CD4-positive, alpha-beta T cell treated with Interleukin-12 subunit alpha and Interleukin-12 subunit beta, for 1 hour (primary cell): ENCODE results near the gene DNAJB9.

ENCODE experiments used
- DNase-seq: peaks from one replicate; pipeline ENCODE4 v3.0.0-alpha.2; 2020

The DNAJB9 gene

DNA sequence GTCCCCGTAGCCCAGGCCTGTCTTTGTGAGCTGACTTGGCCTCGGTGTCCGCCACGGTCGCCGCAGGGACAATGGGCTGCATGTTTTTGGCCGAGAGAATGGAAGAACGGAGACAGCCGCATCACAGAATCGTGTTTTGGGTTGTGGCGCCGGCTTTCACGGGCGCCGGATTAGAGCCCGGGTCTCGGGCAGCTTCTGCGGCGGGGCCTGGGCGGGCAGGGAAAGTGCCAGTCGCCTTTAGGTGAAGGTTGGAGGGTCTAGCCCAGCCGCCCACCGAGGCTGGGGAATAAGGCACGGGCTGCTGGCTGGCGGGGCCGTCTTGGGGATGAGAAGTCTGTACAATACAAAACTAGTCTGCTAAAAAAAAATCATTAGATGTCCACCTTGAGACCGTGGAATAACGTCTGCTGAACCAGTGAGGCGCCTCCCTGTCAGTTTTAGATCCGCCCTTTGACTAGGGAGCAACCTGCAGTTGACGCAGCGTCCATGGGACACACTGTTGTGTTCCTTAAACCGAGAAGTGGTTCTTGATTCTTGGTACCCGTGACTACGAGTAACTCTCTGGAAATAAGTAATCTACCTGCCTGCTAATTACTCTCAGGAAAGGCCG, 577 bp downstream of the DNAJB9 start:
- DNase-seq: peak; percentile 49

- no peak for DNase-seq
Observed at GRCh38 chr7:108572480-108572879, 2.8 kb downstream of the DNAJB9 start.

DNA sequence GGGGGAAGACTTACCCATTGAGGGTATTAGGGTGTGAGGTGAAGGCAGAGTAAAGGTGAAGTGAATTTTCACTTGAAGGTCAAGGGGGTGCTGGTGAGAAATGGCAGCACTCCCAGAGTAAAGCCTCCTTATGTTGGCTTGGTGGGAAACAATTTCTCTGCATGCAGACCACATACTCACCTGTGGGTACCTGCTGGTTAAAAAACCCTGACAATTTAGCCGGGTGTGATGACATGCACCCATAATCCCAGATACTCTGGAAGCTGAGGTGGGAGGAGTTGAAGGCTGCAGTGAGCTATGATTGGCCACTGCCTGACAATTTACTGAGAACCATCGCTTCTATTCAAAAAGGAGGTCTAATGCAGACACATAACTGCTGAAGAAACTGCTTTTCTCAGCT, 5.5 kb downstream of the DNAJB9 start:
- DNase-seq: no peak

GRCh38 chr7:108576116-108576515, 6.4 kb downstream of the DNAJB9 start:
- DNase-seq: no peak

DNA sequence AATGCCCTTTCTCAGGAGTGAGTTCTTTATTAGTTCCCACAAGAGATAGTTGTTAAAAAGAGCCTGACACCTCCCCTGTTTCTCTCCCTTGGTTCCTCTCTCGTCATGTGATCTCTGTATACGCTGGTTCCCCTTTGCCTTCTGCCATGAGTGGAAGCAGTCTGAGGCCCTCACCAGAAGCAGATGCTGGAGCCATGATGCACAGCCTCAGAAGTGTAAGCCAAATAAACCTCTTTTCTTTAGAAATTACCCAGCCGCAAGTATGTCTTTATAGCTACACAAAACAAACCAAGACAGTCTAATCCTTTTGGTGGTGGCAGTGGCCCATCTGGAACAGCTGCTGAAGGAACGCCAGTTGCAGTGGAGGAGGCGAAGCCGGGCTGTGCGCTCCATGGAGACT, 9.3 kb downstream of the DNAJB9 start:
- no peak for DNase-seq

DNA sequence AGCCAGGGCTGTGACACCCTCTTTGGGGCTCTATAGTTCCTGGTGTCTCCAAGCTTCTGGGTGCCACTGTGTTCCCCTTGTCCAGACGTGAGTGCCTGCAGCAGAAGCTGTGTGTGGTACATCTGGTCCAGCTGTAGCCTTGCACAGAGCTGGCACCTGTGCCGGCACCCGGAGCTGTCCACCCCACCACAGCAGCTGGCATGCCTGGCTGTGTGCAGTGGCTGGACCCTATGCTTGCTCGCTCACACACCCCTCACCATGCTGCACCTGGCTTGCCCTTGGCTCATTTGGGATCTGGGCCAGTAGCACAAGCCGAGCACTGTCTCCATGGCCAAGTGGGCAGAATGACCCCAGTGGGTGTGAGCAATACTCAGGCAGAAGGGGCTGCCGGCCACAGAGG, 10.6 kb downstream of the DNAJB9 start:
- DNase-seq: no peak

- no peak for DNase-seq
Observed at GRCh38 chr7:108581655-108582491, 12.2 kb downstream of the DNAJB9 start.

GRCh38 chr7:108584211-108584610, 14.5 kb downstream of the DNAJB9 start:
- DNase-seq: no peak

GRCh38 chr7:108585843-108586242, 16.2 kb downstream of the DNAJB9 start:
- no peak for DNase-seq

DNA sequence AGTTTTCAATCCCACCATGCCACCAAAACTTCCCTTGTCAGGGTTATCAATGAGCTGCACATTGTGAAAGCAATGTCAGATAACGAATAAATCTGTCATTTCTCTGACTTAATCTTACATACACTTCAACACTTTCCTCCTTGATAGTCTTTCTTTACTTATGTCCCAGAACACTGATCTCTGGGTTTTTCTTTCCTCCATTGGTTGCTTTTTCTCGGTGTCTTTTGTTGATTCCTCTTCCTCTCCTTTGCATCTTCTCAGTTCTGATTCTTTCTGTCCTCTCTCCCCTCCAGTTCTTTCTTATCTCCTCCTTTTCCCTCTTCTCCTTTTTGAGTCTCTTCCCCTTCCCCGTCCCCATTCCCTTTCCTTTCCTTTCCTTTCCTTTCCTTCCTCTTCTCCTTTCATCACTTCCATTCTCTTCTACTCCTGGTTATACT, 16.6 kb downstream of the DNAJB9 start:
- no peak for DNase-seq

- DNase-seq: no peak
Observed at GRCh38 chr7:108589199-108589598, 19.5 kb downstream of the DNAJB9 start.

GRCh38 chr7:108589874-108590273, 20.2 kb downstream of the DNAJB9 start:
- no peak for DNase-seq

DNA sequence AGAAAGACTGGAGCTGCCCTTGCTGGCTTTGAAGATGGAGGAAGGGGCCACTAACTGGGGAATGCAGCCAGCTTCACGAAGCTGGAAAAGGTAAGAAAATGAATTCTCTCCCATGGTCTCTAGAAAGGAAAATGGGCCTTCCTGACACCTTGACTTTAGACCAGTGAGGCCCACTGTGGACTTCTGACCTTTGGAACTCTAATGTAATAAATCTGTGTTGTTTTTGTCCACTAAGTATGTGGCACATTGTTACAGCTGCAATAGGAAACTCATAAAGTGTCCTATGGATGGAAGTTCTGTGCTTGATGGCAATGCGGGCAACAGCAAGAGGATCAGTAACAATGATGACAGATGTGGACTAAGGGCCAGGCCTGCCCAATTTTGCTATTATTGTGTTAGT, 20.9 kb downstream of the DNAJB9 start:
- no peak for DNase-seq

GRCh38 chr7:108592646-108593201, 23.1 kb downstream of the DNAJB9 start:
- no peak for DNase-seq

DNA sequence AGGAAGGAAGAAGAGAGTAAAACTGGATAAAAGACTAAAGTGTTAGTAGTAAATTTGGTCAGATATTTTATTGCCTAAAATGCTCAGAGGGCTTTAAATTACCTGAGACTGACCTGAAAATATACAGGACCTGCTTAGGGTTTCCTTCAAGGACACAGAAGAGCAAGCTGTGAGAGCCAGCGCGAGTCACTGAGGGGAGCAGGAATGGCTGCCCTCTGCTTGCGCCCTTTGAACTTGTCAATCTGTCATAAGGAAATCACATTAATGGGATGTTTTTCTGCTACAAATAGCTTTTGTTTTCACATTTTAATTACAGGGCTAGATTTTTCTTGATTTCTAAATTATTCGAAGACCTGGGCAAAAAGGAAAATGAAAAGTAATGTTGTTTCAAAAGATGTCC, 26.9 kb downstream of the DNAJB9 start:
- no peak for DNase-seq

- no peak for DNase-seq
Observed at GRCh38 chr7:108598153-108598552, 28.5 kb downstream of the DNAJB9 start.

DNA sequence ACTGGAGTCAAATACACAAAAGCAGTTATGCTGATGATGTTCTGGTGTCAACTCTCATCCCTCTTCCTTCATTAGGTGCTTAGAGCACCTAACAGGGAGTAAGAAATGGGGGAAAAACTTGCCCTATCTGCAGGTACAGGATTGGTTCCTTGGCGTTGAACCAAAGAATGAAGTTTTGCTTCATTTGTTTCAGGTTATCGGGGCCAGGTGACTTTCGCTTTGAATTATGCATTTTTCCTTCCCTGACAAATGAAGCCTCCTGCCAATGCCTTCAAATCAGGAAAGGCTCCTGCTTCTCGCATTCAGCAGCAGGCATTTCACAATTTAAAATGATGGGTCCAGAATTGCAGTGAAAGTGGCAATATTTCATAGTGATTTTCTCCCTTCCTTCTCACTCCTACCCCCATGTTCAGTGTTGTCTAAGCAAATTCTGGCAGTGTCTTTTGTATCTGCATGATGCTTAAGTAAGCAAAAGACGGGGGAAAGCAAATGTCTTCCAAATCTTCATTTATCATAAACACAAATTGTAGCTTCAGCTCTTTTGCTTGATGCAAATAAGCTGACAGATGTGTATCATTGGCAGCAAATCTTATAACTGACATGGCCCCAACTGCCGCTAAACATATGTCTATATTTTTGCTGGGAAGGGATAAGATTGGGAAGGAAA, 29.4 kb downstream of the DNAJB9 start:
- DNase-seq: no peak

DNA sequence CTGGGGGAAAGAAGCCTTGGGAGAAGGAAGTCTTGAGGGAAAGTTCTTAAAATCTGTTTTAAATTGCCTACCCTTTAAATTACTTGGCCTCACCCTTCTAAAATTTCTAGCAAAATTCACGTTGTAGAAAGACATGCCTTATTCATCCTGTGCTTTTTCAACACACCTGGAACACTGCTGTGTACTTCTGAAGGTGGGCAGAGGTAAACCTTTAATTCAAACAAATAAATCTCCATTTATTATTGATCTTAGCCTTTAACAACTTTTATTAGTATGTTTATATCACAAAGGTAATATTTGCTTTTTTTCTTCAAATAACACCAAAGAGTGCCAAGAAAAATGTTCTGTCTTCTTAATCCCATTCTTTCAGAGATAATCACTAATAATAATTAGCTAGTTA, 30.7 kb downstream of the DNAJB9 start:
- DNase-seq: no peak

DNA sequence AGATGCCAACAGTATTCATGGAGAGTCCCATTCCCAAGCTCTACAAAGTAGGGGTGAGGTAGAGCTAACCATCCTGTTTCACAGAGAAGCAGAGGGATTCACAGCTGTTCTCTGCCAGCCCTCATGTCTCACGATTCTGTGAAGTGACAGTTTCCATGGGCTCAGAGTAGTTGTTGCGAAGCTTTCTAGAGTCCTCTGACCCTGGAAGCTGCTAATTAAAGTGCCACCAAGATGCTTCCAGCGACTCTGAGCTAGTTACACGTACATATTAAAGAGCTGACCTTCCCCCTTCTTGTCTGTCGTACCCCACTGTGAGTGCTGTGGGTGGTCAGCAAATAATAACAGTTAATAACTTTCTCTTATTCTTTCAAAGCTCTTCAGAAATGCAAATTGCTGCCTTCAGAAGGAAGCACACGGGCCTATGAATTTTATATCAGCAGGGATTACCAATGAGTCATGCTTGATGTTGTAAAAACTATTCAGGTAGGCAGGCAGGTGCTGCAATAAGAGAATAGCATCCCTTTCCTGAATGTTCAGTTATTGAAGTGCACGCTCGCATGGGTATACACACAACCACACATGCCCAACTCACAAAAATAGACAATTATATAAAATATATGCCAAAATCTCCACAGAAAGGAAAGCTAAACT, 34.1 kb downstream of the DNAJB9 start:
- DNase-seq: no peak

GRCh38 chr7:108604307-108605077, 34.8 kb downstream of the DNAJB9 start:
- no peak for DNase-seq

DNA sequence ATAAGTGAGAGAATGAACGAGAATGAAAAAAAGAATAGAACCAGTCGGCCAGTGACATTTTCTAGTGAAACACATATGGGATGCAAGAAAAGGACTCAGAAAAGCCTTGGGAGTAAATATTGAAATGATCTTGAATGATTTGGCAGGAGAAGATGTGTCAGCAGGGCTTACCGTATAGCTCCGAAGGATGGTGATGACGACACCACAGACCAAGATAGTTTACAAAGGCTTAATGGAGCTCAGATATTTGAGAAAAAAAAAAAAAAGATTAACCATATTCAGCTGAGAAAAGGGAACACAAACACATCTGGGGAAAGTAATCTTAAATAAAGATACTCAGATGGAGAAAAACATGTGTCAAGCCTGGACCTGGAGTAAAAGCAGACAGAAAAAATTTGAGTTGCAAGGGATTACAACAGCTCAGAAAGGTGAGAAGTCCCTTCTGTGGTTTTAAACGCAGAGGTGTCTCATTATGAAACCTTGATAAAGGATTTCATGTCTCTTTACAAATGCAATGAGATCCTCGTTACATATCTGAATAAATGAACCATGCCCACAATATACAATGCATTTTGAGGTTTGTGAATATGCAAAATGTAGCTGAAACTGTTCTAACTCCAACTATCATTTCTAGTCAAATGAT, 36.0 kb downstream of the DNAJB9 start:
- no peak for DNase-seq

DNA sequence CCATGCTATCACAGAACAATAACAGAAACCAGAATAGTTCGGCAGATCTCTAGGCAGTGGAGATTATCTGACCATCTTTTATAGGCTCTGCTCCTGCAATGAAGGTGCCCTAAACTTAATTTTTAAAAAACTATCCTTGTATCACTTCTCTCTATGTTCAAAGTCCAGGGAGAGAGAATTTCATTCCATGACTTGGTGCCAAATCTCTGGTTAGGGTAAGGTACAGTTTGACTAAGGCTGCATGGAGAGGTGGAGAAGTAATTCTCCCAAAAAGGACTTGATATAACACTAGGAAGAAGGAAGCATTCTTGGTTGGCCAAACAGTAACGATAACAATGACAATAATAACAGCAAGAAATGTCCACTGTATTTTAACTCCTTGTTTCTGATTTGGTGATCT, 40.0 kb downstream of the DNAJB9 start:
- no peak for DNase-seq
